ENCODE results near the gene JAKMIP1. TPM values are rescaled to one million over a fixed set of nuclear protein-coding genes. Genes with fewer than 3 reads are reported as not detected.

JAKMIP1 gene
- total RNA-seq, 4 donors from 2014 or later: 1.2 to 6.6 TPM; not detected in 2

GRCh38 chr4:6058531-6059374 is 141.6 kb downstream of the JAKMIP1 start:
- no peak overlapping the region for H3K27ac ChIP-seq
- H3K9me3 ChIP-seq: peaks cover 0 to 31% (median 8%) of the 10 kb centered on the region in 4 donors

DNA sequence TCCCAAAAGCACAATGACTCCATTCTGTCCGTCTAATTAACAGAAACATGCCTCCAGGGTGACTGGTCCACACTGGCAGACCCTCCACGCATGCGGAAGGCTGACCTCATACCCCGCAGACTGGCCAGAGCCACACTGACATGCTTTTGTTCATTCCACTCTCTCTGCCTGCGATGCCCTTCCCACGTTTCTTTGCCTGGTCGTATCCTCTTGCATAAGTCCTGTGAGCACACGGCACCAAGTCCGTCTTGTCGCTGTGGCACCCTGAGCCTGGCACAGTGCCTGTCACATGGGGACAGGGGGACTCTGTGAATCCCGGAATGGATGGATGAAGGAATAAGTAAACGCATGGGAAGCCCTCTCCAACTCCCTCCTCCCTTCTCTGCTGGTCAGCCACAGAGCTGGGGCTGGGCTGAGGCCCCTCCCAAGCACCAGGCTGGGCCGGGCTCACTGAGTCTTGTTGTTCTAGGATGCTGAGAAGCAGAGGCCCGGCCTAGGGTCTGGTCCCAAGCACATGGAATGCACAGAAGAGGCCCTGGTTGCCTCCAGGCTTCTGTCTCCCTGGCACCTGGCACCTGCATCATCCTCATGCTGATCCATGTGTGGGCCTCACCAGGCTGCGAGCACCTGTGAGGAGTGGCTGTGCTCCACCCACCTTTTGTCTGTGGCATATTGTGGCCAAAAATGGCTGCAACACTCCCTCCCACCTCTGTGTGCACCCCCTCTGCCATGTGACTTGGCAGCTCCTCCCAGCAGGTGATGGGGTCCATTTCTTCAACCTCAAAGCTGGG is 143.2 kb downstream of the JAKMIP1 start:
- Histone ChIP-seq H3K27ac (no peak overlapping the region), H3K9me3 (peaks cover 0 to 31% (median 8%) of the 10 kb centered on the region in 4 donors), H3K4me3 (no peak overlapping the region), H3K4me1 (no peaks in the 10 kb centered on the region), H3K27me3 (no peaks in the 10 kb centered on the region), H3K36me3 (no peaks in the 10 kb centered on the region)
- TF ChIP-seq POLR2A (IDR thresholded peaks at IDR 0.05): no peak
- TF ChIP-seq, protein P1, sequence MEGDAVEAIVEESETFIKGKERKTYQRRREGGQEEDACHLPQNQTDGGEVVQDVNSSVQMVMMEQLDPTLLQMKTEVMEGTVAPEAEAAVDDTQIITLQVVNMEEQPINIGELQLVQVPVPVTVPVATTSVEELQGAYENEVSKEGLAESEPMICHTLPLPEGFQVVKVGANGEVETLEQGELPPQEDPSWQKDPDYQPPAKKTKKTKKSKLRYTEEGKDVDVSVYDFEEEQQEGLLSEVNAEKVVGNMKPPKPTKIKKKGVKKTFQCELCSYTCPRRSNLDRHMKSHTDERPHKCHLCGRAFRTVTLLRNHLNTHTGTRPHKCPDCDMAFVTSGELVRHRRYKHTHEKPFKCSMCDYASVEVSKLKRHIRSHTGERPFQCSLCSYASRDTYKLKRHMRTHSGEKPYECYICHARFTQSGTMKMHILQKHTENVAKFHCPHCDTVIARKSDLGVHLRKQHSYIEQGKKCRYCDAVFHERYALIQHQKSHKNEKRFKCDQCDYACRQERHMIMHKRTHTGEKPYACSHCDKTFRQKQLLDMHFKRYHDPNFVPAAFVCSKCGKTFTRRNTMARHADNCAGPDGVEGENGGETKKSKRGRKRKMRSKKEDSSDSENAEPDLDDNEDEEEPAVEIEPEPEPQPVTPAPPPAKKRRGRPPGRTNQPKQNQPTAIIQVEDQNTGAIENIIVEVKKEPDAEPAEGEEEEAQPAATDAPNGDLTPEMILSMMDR (IDR thresholded peaks at IDR 0.05): no peak
- DNase-seq: no peak

More at GRCh38 chr4:6058531-6059374, 141.6 kb downstream of the JAKMIP1 start:
- no peak for DNase-seq
- Histone ChIP-seq H3K4me3 (no peak overlapping the region), H3K36me3 (no peaks in the 10 kb centered on the region), H3K4me1 (no peaks in the 10 kb centered on the region), H3K27me3 (no peaks in the 10 kb centered on the region)
- TF ChIP-seq, protein P1 (IDR thresholded peaks at IDR 0.05): no peak
- TF ChIP-seq POLR2A (IDR thresholded peaks at IDR 0.05): no peak

DNA sequence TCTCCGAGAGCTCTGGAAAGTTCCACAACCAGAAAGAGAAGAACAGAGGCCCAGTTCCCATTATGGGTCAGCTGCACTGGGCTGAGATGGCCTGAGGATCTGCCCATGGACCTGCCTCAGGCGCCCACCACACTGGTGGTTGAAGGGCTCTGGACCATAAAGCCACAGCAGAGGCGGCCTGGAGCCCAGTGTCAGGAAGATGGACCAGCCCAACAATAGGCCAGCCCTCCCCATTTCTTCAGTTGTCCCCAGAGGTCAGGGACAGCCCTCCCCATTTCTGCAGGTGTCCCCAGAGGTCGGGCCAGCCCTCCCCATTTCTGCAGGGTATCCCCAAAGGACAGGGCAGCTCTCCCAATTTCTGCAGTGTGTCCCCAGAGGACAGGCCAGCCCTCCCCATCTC is 144.9 kb downstream of the JAKMIP1 start:
- Histone ChIP-seq H3K9me3 (peaks cover 0 to 31% (median 8%) of the 10 kb centered on the region in 4 donors), H3K4me1 (no peaks in the 10 kb centered on the region), H3K4me3 (no peak overlapping the region), H3K36me3 (no peaks in the 10 kb centered on the region), H3K27me3 (no peaks in the 10 kb centered on the region), H3K27ac (no peak overlapping the region)
- TF ChIP-seq, protein P1 (IDR thresholded peaks at IDR 0.05): no peak
- no peak for TF ChIP-seq POLR2A (IDR thresholded peaks at IDR 0.05)
- DNase-seq: no peak

- DNase-seq: no peak
- Histone ChIP-seq H3K36me3 (no peaks in the 10 kb centered on the region), H3K9me3 (peaks cover 0 to 28% (median 8%) of the 10 kb centered on the region in 4 donors), H3K27ac (no peak overlapping the region), H3K4me3 (no peak overlapping the region), H3K4me1 (no peaks in the 10 kb centered on the region), H3K27me3 (no peaks in the 10 kb centered on the region)
- TF ChIP-seq, protein P1 (IDR thresholded peaks at IDR 0.05): no peak
- no peak for TF ChIP-seq POLR2A (IDR thresholded peaks at IDR 0.05)
Measured at GRCh38 chr4:6055030-6055429, 145.3 kb downstream of the JAKMIP1 start.

DNA sequence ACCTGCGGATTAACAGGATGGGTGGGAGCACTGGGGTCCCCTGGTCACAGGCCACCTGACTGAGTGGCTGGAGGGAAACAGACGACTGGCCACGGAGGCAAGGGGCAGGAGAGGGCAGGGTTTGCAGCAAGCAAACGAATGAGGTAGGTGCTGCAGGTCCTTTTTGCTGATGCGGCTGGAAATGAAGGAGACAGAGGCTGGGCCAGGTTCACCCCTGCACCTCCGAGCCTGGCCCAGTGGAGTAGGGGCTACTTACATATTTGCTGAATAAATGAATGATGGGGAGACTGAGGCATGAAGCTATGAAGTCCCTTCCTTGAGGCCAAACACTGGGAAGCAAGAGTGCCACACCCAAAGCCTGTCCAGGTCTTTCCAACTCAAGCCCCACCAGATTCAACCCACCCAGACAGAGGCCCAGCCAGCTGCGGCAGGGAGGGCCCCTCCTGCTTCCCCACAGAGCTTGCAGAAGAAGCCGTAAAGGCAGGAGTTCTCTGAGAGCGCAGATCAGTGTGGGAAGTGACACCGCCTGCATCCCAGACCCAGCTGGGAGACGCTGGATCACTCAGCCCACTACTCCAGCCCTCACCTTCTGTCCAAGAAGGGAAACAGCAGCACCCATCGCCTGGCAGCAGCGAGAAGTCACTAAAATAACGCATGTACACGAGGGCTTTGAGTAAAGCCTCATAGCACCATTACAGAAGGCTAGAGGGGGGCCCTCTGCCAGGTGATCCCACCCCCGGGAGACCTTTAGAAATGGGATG is 146.0 kb downstream of the JAKMIP1 start:
- Histone ChIP-seq H3K4me1 (no peaks in the 10 kb centered on the region), H3K9me3 (peaks cover 0 to 22% (median 6%) of the 10 kb centered on the region in 4 donors), H3K36me3 (no peaks in the 10 kb centered on the region), H3K4me3 (no peak overlapping the region), H3K27ac (no peak overlapping the region), H3K27me3 (no peaks in the 10 kb centered on the region)
- TF ChIP-seq POLR2A (IDR thresholded peaks at IDR 0.05): no peak
- TF ChIP-seq, protein P1 (IDR thresholded peaks at IDR 0.05): no peak
- DNase-seq: no peak
